Cerebellar nuclear complex (tissue), 1 donor: Measurements from ENCODE around the gene ZNF548.

Experiments used
- DNase-seq, 2 experiments: peaks; one replicate each; lab custom pipeline; 2025; lab: John Stamatoyannopoulos, UW

ZNF548 gene

DNA sequence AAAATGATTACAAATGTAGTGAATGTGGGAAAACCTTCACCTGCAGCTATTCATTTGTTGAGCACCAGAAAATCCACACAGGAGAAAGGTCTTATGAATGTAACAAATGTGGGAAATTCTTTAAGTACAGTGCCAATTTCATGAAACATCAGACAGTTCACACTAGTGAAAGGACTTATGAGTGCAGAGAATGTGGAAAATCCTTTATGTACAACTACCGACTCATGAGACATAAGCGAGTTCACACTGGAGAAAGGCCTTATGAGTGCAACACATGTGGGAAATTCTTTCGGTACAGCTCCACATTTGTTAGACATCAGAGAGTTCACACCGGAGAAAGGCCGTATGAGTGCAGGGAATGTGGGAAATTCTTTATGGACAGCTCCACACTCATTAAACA, 9.2 kb downstream of the ZNF548 start:
- DNase-seq: no peak

DNA sequence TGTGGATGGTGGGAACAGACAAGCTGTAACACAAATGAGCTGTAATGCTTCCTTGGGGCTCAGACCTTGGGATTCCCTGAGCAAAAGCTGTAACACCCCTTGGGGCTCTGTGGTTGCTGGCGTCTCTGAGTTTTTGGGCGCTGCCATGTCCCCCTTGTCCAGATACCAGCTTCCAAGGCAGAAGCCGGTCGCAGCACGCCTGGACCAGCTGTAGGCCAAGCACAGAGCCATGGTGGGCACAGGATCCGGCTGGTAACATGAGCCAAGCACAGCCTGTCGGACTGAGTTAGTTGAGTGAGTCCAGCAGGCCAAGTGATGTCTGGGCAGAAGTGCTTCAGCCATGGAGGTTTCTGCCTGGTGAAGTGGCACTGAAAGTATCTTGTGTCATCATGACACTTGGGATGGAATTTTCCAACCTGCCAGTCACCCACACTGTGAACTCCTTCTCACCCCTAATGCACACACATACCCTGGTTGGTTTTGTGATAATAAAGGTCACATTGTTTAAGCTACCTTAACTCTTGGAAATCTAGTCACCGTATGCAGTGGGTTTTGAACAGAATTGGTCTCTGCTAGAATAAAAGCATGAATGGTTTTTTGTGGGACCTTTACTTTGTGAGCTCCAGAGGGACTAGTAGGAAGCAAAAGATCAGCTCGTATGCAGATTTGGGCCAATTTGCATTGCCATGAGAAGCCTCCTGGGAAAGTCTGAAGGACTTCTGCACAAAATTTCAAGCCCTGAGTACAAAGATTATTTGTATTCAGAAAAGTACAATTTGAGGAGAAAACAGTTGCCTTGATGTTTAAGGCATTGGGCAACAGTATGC, 14.3 kb downstream of the ZNF548 start:
- no peak for DNase-seq

DNA sequence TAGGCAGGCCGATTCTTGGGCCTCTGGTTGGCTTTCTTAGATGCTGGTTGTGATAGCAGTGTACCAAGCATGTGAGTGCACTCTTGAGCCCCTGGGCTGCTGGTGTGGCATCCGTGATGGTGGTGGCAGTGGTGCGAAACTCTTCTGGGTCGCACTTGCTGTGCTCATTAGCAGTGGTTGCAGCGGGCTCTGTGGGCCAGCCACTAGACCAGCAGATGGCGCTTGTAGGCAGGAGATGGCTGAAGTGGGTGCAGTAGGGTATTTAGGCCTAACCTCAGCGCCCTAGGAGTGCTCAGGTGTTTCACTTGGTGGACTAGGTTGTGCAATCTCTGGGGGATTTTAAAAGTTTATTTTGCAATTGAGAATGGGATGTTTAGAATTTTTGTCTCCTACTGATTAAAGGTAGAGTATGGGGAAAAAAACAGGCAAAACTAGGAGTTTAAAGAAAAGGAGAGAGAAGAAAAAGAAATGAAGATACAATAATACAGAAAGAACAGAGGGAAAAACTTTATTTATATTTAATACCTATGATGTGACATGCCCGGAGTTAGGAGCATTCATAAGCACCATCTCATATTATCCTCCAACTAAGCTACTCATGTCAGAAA, 17.0 kb downstream of the ZNF548 start:
- DNase-seq: no peak

DNA sequence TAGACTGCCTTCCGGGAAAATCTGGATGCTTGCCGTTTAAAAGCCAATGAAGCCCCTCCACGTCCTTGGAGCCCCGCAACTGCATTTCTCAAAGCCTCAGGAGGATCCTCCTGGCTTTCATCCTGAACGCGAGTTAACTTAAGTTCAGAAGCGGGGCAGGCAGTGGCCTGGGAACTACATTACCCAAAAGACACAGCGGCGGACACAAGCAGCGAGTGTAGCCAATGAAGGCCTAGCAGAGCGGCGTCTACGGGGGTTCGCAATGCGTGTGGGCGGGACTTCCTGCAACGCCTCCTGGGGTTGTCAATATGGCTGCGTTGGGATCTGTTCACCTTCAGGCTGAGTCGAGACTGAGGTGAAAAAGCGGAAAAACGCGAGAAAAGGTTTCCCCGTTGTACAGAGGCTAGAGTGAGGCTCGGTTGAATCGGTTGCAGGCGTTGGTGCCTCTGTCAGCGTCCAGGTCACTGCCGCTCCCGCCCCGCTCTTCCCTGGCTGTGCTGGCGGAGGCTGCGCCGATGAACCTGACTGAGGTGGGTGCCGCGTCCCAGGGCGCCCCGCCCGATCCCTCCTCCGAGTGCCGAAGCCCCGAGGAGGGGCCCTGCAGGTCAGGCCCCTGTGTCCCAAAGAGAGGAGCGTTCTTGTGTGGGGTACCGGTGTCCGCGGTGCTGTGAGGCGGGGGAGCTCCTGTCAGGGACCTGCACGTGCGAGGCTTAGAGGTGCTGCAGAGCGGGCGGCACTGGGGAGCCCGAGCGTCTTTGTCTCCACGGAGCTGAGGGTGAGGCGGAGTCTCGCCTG, 21.4 kb downstream of the ZNF548 start, which contains the start of gene ZNF17:
Gene ZNF17 (plus strand): TSS at position 285 of the 795 bp plus-strand sequence. CDS start 2,455 bp downstream, outside the sequence.
- peak; percentile 70 to 84 for DNase-seq

DNA sequence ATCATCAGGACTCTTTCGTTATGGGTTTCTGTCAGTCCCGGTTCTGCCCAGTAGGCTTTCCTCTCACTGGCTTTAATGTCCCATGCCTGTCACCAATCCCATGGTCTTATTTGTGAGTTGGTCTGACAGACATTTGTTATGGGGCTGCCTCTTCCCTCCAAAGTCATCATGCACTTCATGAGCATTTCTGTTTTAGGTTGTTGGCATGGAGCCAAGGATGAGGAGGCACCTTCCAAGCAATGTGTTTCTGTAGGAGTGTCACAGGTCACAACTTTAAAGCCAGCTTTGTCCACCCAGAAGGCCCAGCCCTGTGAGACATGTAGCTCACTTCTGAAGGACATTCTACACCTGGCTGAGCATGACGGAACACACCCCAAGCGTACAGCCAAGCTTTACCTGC, 29.8 kb downstream of the ZNF548 start:
- no peak for DNase-seq

DNA sequence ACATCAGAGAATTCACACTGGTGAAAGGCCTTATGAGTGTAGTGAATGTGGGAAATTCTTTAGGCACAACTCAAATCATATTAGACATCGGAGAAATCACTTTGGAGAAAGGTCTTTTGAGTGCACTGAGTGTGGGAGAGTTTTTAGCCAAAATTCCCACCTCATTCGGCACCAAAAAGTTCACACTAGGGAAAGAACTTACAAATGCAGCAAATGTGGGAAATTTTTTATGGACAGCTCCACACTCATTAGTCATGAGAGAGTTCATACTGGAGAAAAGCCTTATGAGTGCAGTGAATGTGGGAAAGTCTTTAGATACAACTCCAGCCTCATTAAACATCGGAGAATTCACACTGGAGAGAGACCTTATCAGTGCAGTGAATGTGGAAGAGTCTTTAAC, 31.4 kb downstream of the ZNF548 start:
- DNase-seq: no peak

DNA sequence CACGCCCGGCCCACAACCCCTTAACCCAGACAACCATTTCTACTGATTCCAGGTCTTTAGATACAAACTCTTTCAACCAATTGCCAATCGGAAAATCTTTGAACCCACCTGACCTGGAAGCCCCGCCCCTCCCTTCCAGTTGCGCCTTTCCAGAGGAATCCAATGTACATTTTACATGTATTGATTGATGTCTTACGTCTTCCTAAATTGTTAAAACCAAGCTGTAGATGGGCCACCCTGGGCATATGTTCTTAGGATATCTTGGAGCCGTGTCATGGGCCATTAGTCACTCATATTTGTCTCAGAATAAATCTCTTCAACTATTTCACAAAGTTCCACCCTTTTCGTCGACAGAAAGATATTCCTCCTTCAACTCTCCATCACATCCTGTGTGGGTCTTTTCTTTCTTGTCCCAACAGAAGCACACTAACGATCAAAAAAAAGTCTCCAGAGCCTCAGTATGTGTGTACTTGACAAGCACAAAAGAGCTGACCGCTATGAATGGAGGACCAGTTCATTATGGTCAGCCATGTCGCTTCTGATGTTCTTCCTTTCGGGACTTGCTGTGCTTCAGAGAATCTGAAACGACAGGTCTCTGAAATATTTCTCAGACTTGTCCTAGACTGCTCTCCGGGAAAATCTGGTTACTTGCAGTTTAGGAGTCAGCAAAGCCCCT, 44.9 kb downstream of the ZNF548 start:
- no peak for DNase-seq

DNA sequence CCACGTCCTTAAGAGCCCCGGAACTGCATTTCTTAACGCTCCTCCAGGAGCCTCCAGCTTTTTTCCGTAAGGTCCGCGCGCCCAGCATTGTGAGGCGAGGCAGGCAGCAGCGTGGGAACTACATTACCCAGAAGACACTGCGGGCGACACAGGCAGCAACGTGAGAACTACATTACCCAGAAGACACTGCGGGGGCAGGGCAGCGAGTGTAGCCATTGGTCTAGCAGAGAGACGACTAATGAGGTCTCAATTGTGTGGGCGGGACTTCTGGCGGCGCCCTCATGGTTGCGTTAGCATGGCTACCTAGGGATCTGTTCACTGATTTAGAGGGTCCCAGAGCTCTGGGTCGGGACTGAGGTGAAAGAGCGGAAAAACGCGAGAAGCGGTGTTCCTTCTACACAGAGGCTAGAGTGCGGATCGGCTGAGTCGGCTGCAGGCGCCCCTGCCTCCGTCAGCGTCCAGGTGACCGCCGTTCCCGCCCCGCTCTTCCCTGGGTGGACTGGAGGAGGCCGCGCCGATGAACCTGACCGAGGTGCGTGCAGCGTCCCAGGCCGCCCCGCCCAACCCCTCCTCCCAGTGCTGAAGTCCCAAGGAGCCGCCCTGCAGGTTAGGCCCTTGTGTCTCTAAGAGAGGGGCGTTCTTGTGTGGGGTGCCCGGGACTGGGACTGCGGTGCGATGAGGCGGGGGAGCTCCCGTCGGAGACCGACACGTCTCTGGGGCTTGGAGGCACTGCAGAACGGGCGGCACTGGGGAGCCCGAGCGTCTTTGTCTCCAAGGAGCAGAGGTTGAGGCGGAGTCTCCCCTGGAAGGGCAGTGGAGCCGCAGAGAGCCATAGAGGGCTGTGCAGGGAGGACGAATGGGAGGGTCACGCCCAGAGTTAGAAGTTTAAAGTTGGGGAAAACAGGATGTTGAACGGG, 45.7 kb downstream of the ZNF548 start, which contains the start of gene ZNF749:
Gene ZNF749 (plus strand): TSS at position 264 of the 917 bp plus-strand sequence. CDS start 254 bp downstream, at position 518.
- peak; percentile 75 to 96 for DNase-seq

DNA sequence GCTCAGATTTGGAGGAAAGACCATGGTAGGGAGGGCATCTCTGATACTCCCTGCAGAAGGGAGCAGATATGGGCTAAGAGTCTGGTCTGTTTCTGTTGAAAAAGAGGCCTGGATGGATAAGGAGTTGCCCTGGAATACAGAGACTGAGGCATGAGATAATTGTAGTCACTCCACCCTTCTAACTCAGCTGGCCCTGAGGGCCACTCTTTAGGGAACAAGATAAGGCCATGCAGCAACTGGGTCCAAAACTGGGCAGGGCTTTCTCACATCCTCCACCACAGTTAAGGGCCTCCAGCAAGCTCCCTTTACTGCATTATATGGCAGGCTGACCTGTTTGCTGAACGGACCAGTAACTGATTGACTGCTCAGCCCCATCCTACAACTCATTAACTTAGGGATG, 46.8 kb downstream of the ZNF548 start:
- DNase-seq: no peak

DNA sequence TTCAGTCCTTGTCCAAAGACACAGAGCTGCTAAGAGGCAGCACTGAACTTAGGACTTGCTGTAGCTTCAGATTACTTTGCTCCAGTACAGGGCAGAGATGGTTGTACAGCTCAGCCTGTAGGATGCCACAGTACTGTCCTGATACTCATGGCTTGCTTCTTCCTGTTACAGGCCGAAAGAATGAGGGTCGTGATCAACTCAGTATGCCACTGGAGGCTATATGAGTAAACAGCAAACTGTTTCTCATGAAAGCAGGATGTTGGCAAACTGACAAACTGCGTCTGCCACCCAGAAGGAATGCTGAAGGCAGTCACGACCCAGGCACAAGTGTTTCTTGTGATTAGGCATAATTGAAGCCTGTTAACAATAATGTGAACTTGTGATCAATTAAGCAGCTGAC, 48.3 kb downstream of the ZNF548 start:
- DNase-seq: no peak

DNA sequence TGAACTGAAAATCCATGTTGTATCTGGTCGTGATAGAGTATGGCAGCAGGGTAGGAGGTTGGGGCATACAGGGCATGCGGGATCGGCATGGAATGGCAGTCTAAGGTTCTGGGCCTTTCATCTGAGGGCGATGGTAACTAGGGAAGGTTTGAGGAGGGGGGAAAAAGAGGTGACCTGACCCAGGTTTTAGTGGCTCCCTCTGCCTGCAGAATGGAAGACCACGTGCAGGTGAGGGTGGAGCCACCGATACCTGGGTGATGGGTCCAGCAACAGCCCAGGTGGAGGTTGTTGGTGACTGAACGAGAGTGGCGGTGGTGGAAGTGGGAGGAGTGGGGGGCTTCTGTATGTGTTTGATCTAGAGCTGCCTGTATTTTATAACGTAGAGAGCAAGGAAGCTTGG, 49.3 kb downstream of the ZNF548 start:
- DNase-seq: no peak

DNA sequence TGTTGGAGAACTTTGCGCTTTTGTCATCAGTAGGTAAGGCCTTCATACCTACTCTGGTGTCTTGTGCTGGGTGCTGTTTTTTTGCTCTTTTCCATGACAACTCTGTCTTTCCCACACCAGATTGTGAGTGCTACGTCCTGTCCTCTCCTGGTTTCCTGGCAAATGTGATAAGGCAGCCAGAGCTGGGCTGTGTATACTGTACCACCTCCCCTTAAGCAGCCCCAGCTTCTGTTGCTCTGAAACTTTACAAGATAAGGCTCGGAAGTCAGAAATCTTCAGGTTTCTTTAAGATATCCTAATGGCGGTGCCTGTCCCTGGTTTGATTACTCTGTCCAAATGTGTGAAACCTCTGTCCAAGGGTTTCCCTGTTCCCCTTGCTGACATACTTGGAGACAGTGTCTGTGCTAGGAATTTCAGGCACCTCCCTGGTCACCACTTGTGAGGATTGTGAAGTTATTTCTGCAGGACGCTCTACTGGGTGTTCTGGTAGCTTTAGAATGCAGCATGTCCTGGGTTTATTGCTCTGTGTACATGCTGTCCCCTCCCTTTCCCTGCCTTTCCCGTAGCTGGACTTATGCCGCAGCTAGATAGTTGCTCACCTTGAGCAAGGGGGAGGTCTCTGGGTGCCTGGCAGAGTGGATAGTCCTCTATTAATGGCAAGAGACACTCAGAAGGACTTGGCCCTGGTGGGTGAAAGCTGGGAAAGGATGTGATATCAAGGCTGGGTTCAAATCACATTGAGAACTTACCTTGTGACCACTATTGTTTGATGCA, 52.5 kb downstream of the ZNF548 start:
- no peak for DNase-seq

DNA sequence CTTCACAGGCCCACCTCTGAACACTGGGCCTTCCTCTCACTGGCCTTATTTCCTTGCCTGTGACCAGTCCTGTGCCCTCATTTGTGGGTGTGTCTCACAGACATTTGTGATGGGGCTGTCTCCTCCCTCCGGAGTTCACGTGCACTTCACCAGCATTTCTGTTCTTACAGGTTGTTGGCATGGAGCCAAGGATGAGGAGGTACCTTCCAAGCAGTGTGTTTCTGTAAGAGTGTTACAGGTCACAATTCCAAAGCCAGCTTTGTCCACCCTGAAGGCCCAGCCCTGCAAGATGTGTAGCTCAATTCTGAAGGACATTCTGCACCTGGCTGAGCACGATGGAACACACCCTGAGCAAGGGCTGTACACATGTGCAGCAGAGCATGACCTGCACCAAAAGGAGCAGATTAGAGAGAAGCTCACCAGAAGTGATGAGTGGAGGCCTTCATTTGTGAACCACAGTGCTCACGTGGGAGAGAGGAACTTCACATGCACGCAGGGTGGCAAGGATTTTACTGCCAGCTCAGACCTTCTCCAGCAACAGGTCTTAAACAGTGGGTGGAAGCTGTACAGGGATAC, 53.6 kb downstream of the ZNF548 start:
- DNase-seq: no peak

DNA sequence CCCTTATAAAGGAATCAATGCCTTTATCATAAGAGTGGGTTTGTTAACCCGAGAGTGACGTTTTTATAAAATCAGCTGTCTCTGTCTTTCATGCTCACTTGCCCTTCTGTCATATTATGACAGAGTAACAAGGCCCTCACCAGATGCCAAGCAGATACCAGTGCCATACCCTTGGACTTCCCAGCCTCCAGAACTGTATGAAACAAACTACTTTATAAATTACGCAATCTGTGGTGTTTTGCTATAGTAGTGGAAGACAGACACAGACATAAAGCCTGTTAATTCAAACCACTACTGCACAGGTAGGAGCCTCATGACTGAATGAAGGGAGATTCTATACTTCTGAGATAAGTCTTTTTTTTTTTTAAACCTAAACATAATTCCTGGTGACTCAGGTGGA, 62.7 kb downstream of the ZNF548 start:
- DNase-seq: no peak
